GM11168 (cell line): Measurements from ENCODE around the gene APOO.
"Not testable (repeated sequence)": the region's sequence is repeated elsewhere in the genome, so short reads cannot be mapped to it uniquely, and the experiment has no call there.

Experiments used
- in situ Hi-C: fragments of 300-500 bp; cut with MboI; formaldehyde crosslinking; loops from one replicate; pipeline ENCODE4 v1.12.0; 2022; ENCODE audit warnings: low sequenced_read_pairs; ENCODE audit not compliant: unreplicated experiment

Gene APOO

GRCh38 chrX:23907111-23907497, 634 bp downstream of the APOO start:
- in situ Hi-C loops = loop anchor here (10.0 kb wide), 1 partner anchor 122 kb away; the partner anchor contains the start of gene SAT1

- in situ Hi-C loops = loop anchor here (5.0 to 10.0 kb wide), 2 partner anchors 119 to 212 kb away; partner anchors contain the start of gene SAT1
Observed at GRCh38 chrX:23904096-23904495, 3.6 kb downstream of the APOO start.

- in situ Hi-C loops = loop anchor here (5.0 to 10.0 kb wide), 2 partner anchors 118 to 210 kb away; partner anchors contain the start of gene SAT1
Observed at GRCh38 chrX:23902419-23902818, 5.3 kb downstream of the APOO start.

- in situ Hi-C loops = loop anchor here (5.0 to 10.0 kb wide), 2 partner anchors 117 to 210 kb away; partner anchors contain the start of gene SAT1
Observed at GRCh38 chrX:23901805-23902204, 5.9 kb downstream of the APOO start.

GRCh38 chrX:23901060-23901459, 6.7 kb downstream of the APOO start:
- in situ Hi-C loops = loop anchor here (5.0 to 10.0 kb wide), 2 partner anchors 116 to 209 kb away; partner anchors contain the start of gene SAT1

GRCh38 chrX:23900220-23900797, 7.4 kb downstream of the APOO start:
- in situ Hi-C loops = loop anchor here (5.0 to 10.0 kb wide), 2 partner anchors 116 to 208 kb away; partner anchors contain the start of gene SAT1

- in situ Hi-C loops = no loop called here
Observed at GRCh38 chrX:23898412-23898959, 9.3 kb downstream of the APOO start.

GRCh38 chrX:23896981-23897380, 10.8 kb downstream of the APOO start:
- in situ Hi-C loops = no loop called here

GRCh38 chrX:23896539-23896938, 11.2 kb downstream of the APOO start:
- in situ Hi-C loops = not testable (repeated sequence)

- in situ Hi-C loops = not testable (repeated sequence)
Observed at GRCh38 chrX:23894993-23895392, 12.7 kb downstream of the APOO start.

GRCh38 chrX:23890933-23891332, 16.8 kb downstream of the APOO start:
- in situ Hi-C loops = no loop called here

- in situ Hi-C loops = no loop called here
Observed at GRCh38 chrX:23888887-23889501, 18.7 kb downstream of the APOO start.

GRCh38 chrX:23887918-23888317, 19.8 kb downstream of the APOO start:
- in situ Hi-C loops = no loop called here

- in situ Hi-C loops = no loop called here
Observed at GRCh38 chrX:23887451-23887850, 20.3 kb downstream of the APOO start.

- in situ Hi-C loops = no loop called here
Observed at GRCh38 chrX:23885803-23886202, 21.9 kb downstream of the APOO start.

- in situ Hi-C loops = no loop called here
Observed at GRCh38 chrX:23884427-23885024, 23.2 kb downstream of the APOO start.

- in situ Hi-C loops = no loop called here
Observed at GRCh38 chrX:23883737-23884354, 23.9 kb downstream of the APOO start.

- in situ Hi-C loops = no loop called here
Observed at GRCh38 chrX:23879380-23880090, 28.2 kb downstream of the APOO start.

- in situ Hi-C loops = no loop called here
Observed at GRCh38 chrX:23871905-23872546, 35.7 kb downstream of the APOO start.

GRCh38 chrX:23870041-23870440, 37.7 kb downstream of the APOO start:
- in situ Hi-C loops = no loop called here
